Liver (tissue), 3 donors: ENCODE measurements around the gene ANGPT4.

Experiments
- ATF3 ChIP-seq: IDR thresholded peaks from 2 replicates; pipeline ENCODE4 v1.6.1; 2016; ENCODE audit warnings: antibody characterized with exemption
- CTCF ChIP-seq: fragments of 150-350 bp; IDR thresholded peaks from 2 replicates; pipeline ENCODE4 v1.5.1; 2017; ENCODE audit warnings: improper control_type of control experiment, low read depth, low read length; ENCODE audit not compliant: missing input control
- ZBTB33 ChIP-seq: IDR thresholded peaks from 2 replicates; pipeline ENCODE4 v1.6.1; 2016; ENCODE audit warnings: antibody characterized with exemption
- donor health status: healthy.
- donor health status: healthy.

DNA sequence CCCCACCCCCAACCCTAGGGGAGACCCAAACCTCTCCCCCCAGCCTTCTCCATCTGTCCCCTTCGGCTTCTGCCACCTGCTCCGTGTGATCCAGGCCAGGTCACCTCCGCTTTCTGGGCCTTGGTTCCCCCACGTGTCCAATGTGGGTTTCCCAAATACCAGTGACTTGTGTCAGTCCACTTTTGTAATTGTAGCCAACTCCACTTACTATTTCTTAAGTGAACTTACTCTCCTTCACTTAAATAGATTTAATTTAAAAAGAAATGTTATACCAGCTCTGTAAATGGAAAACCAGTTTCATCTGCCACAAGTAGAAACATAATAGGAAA, 92.6 kb downstream of the ANGPT4 start:
- no peak for TF ChIP-seq CTCF
- no peak for TF ChIP-seq ZBTB33
- no peak for TF ChIP-seq ATF3
